Stomach (tissue), 4 donors: ENCODE data around the gene ETV5.

Experiments
- CTCF ChIP-seq, 7 experiments: fragments of 450-650 bp in 4 of 7; fragments of 200-600 bp in 3 of 7; sonication (generic) in 3 of 7; IDR thresholded peaks; one replicate each; pipeline ENCODE4 v1.5.1; 2016 to 2019; ENCODE audit warnings: antibody characterized with exemption in 7 of 7, control low read depth in 2 of 7, mild to moderate bottlenecking in 1 of 7
- EP300 ChIP-seq: sonication (generic); formaldehyde crosslinking; IDR thresholded peaks from one replicate; pipeline ENCODE4 v1.6.1; 2017; ENCODE audit warnings: antibody characterized with exemption
- POLR2AphosphoS5 ChIP-seq, 3 donors: sonication (generic); formaldehyde crosslinking; IDR thresholded peaks; one replicate each; pipeline ENCODE4 v1.6.1; 2016; ENCODE audit warnings: antibody characterized with exemption in 3 of 3

- TF ChIP-seq CTCF (IDR thresholded peaks at IDR 0.05) (no peak), POLR2AphosphoS5 (IDR thresholded peaks at IDR 0.05) (no peak), EP300 (no peak)
Observed at GRCh38 chr3:186109897-186110803, 1.3 kb upstream of the ETV5 start.
